Measurements from ENCODE around the gene GPR42.

GRCh38 chr19:35337097-35337983, 33.5 kb upstream of the GPR42 start:
- no peak for TF ChIP-seq POLR2A (IDR thresholded peaks at IDR 0.05)
- no peak for TF ChIP-seq CTCF (IDR thresholded peaks at IDR 0.05)
